Neural cell (in vitro differentiated cells): ENCODE measurements around the gene TMCC2. TPM values are rescaled to one million over a fixed set of nuclear protein-coding genes. Genes with fewer than 3 reads are reported as not detected.

ENCODE experiments used
- H2AFZ ChIP-seq: fragments of 200-600, 300-800 bp; sonication (generic), shearing (Covaris generic); 2 replicates; pipeline ENCODE4 v1.6.0; 2014; ENCODE audit warnings: low read depth, mild to moderate bottlenecking, antibody characterized with exemption, low read length, moderate library complexity
- H3F3A ChIP-seq: fragments of 200-600 bp; shearing (Covaris generic); 2 replicates; pipeline ENCODE4 v1.6.1; 2016; ENCODE audit warnings: mild to moderate bottlenecking, moderate library complexity, mixed read lengths, antibody characterized with exemption, low read length; ENCODE audit not compliant: insufficient read depth, poor library complexity, severe bottlenecking
- H3K27ac ChIP-seq: fragments of 200-600, 300-800 bp; sonication (generic), shearing (Covaris generic); 2 replicates; pipeline ENCODE4 v1.5.1; 2014; ENCODE audit warnings: mild to moderate bottlenecking, low read length, moderate library complexity
- H3K27me3 ChIP-seq: fragments of 300-800, 200-600 bp; sonication (generic), shearing (Covaris generic); 2 replicates; pipeline ENCODE4 v1.6.0; 2014; ENCODE audit warnings: mild to moderate bottlenecking, low read depth, low read length, moderate library complexity; ENCODE audit not compliant: insufficient read depth
- H3K36me3 ChIP-seq: fragments of 300-800, 200-600 bp; sonication (generic), shearing (Covaris generic); 2 replicates; pipeline ENCODE4 v1.5.1; 2014; ENCODE audit warnings: mild to moderate bottlenecking, antibody characterized with exemption, low read length, moderate library complexity; ENCODE audit not compliant: insufficient read depth
- H3K4me2 ChIP-seq: fragments of 300-800, 200-600 bp; sonication (generic), shearing (Covaris generic); 2 replicates; pipeline ENCODE4 v1.6.0; 2014; ENCODE audit warnings: mild to moderate bottlenecking, low read length
- H3K4me3 ChIP-seq: fragments of 300-800, 200-600 bp; sonication (generic), shearing (Covaris generic); 2 replicates; pipeline ENCODE4 v1.5.1; 2014; ENCODE audit warnings: mild to moderate bottlenecking, low read length, moderate library complexity
- H3K79me2 ChIP-seq: fragments of 200-600 bp; shearing (Covaris generic); replicated peaks from 2 replicates; pipeline ENCODE4 v1.6.0; 2014; ENCODE audit warnings: mild to moderate bottlenecking, low read length, moderate library complexity; ENCODE audit not compliant: insufficient read depth
- H3K9ac ChIP-seq: fragments of 300-800, 200-600 bp; sonication (generic), shearing (Covaris generic); 2 replicates; pipeline ENCODE4 v1.6.1; 2016; ENCODE audit warnings: mild to moderate bottlenecking, low read length, mixed read lengths
- H3K9me2 ChIP-seq: fragments of 200-600 bp; shearing (Covaris generic); 2 replicates; pipeline ENCODE4 v1.6.1; 2016; ENCODE audit warnings: mild to moderate bottlenecking, low read length, mixed read lengths; ENCODE audit not compliant: insufficient read depth
- H3K9me3 ChIP-seq: fragments of 200-600, 300-800 bp; sonication (generic), shearing (Covaris generic); 2 replicates; pipeline ENCODE4 v1.6.1; 2016; ENCODE audit warnings: mild to moderate bottlenecking, mixed run types, low read length, moderate library complexity, mixed read lengths
- H4K20me1 ChIP-seq: fragments of 200-600 bp; shearing (Covaris generic); 2 replicates; pipeline ENCODE4 v1.6.1; 2016; ENCODE audit warnings: mild to moderate bottlenecking, mixed run types; ENCODE audit not compliant: insufficient read depth
- CTCF ChIP-seq: fragments of 450-650 bp; IDR thresholded peaks from 2 replicates; pipeline ENCODE4 v1.5.1; 2014; ENCODE audit warnings: antibody characterized with exemption, mild to moderate bottlenecking, moderate library complexity; ENCODE audit not compliant: poor library complexity, severe bottlenecking
- EP300 ChIP-seq: fragments of 450-650 bp; conservative IDR thresholded peaks from 2 replicates; pipeline ENCODE4 v1.6.1; 2014; ENCODE audit warnings: antibody characterized with exemption, mild to moderate bottlenecking, moderate library complexity; ENCODE audit not compliant: poor library complexity, severe bottlenecking
- EZH2 ChIP-seq: fragments of 200-600, 300-800 bp; shearing (Covaris generic), sonication (generic); IDR thresholded peaks from 2 replicates; pipeline ENCODE4 v1.6.1; 2014; ENCODE audit warnings: antibody characterized with exemption, low read length, borderline replicate concordance, mild to moderate bottlenecking; ENCODE audit not compliant: insufficient read depth, poor library complexity, severe bottlenecking
- MXI1 ChIP-seq: fragments of 450-650 bp; conservative IDR thresholded peaks from 2 replicates; pipeline ENCODE4 v1.6.1; 2014; ENCODE audit warnings: antibody characterized with exemption, mild to moderate bottlenecking; ENCODE audit not compliant: poor library complexity, severe bottlenecking
- POLR2AphosphoS5 ChIP-seq: IDR thresholded peaks from 2 replicates; pipeline ENCODE4 v1.6.1; 2012
- RAD21 ChIP-seq: fragments of 450-650 bp; conservative IDR thresholded peaks from 2 replicates; pipeline ENCODE4 v1.6.1; 2014; ENCODE audit warnings: antibody characterized with exemption, mild to moderate bottlenecking, moderate library complexity
- REST ChIP-seq: IDR thresholded peaks from 2 replicates; pipeline ENCODE4 v1.6.1; 2012; ENCODE audit warnings: borderline replicate concordance
- SMC3 ChIP-seq: fragments of 450-650 bp; conservative IDR thresholded peaks from 2 replicates; pipeline ENCODE4 v1.6.1; 2014; ENCODE audit warnings: antibody characterized with exemption, mild to moderate bottlenecking, moderate library complexity; ENCODE audit not compliant: poor library complexity
- TAF1 ChIP-seq: IDR thresholded peaks from 2 replicates; pipeline ENCODE4 v1.6.1; 2012; ENCODE audit warnings: low read depth
- polyA plus RNA-seq: library from polyadenylated mRNA; depleted of rRNA; stranded (reverse); fragments of >200 nt; gene quantifications from 2 replicates; pipeline ENCODE4 v1.2.3, GENCODE V29; 2014

The TMCC2 gene
- polyA plus RNA-seq, 1 donor from 2014 or later: 32.2 TPM

GRCh38 chr1:205224736-205225135 is 3.0 kb upstream of the TMCC2 start:
- H3K4me3 ChIP-seq: peak overlapping the region; percentile 30
- no peaks in the 10 kb centered on the region for H4K20me1 ChIP-seq
- H3K79me2 ChIP-seq: no peaks in the 10 kb centered on the region
- H3K9me3 ChIP-seq: no peaks in the 10 kb centered on the region
- H3F3A ChIP-seq: no peaks in the 10 kb centered on the region
- H2AFZ ChIP-seq: no peak overlapping the region
- peak overlapping the region; percentile 77 for H3K27ac ChIP-seq
- no peaks in the 10 kb centered on the region for H3K9me2 ChIP-seq
- H3K27me3 ChIP-seq: no peaks in the 10 kb centered on the region
- no peaks in the 10 kb centered on the region for H3K36me3 ChIP-seq
- TF ChIP-seq TAF1 (no peak), REST (no peak), POLR2AphosphoS5 (no peak), EP300 (no peak), RAD21 (no peak), MXI1 (no peak), SMC3 (no peak), CTCF (no peak), EZH2 (no peak)
- H3K9ac ChIP-seq: peak overlapping the region; percentile 22
- peak overlapping the region; percentile 26 for H3K4me2 ChIP-seq

- no peak for TF ChIP-seq SMC3
- no peak for TF ChIP-seq REST
- no peak for TF ChIP-seq EP300
- TF ChIP-seq POLR2AphosphoS5: no peak
- no peak for TF ChIP-seq CTCF
- TF ChIP-seq RAD21: no peak
- no peak for TF ChIP-seq MXI1
- TF ChIP-seq EZH2: no peak
- TF ChIP-seq TAF1: no peak
- H3K9ac ChIP-seq: no peak overlapping the region
- H4K20me1 ChIP-seq: no peaks in the 10 kb centered on the region
- H3K9me3 ChIP-seq: no peaks in the 10 kb centered on the region
- no peaks in the 10 kb centered on the region for H3F3A ChIP-seq
- no peak overlapping the region for H3K4me2 ChIP-seq
- H3K9me2 ChIP-seq: no peaks in the 10 kb centered on the region
- H3K36me3 ChIP-seq: no peaks in the 10 kb centered on the region
- no peaks in the 10 kb centered on the region for H3K79me2 ChIP-seq
- H3K4me3 ChIP-seq: no peak overlapping the region
- no peak overlapping the region for H2AFZ ChIP-seq
- H3K27me3 ChIP-seq: no peaks in the 10 kb centered on the region
- no peak overlapping the region for H3K27ac ChIP-seq
Measured at GRCh38 chr1:205225901-205226765, 1.6 kb upstream of the TMCC2 start.
